HG02943 (cell line): ENCODE data around the gene SLC2A14.

Source experiments
- ATAC-seq: cut with Tn5 transposase; IDR thresholded peaks from one replicate; pipeline ENCODE4 v1.9.1; 2021; ENCODE audit warnings: mild to moderate bottlenecking, low read depth, moderate library complexity; ENCODE audit not compliant: unreplicated experiment

SLC2A14 gene

GRCh38 chr12:7782055-7782454, 90.7 kb downstream of the SLC2A14 start:
- no peak for ATAC-seq

- no peak for ATAC-seq
These were observed 91.4 kb downstream of the SLC2A14 start for GRCh38 chr12:7781274-7781673.

DNA sequence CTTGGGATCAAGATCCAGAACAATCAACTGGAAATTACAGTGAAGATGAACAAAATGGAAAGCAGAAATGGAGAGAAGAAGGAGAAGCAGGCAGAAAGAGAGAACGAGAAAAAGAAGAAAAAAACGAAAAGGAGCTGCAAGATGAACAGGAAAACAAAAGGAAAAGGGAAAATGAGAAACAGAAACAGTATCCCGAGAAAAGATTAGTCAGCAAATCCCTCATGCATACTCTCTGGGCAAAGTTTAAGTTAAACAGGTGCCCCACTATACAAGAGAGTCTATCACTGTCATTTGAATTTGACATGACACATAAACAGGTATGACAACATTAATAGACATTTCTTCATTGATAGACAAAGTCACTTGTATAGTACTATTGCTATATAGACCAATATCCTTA, 102.7 kb downstream of the SLC2A14 start:
- ATAC-seq, result no peak
